Activated CD4-positive, alpha-beta T cell treated with anti-CD3 and anti-CD28 coated beads, Interleukin-2, amount 10 ng/mL, durations not matched to agents 24 days and 14 days (primary cell): ENCODE measurements around the gene NXPE4. TPM values are rescaled to one million over a fixed set of nuclear protein-coding genes. Genes with fewer than 3 reads are reported as not detected.
"Not testable (repeated sequence)": the region's sequence is repeated elsewhere in the genome, so short reads cannot be mapped to it uniquely, and the experiment has no call there.

Experiments used
- DNase-seq: peaks from one replicate; pipeline ENCODE4 v3.0.0; 2022
- H3K27ac Mint-ChIP-seq: one replicate; pipeline ENCODE4 v1.8.0; 2022; ENCODE audit warnings: mild to moderate bottlenecking, mixed read lengths
- H3K27me3 Mint-ChIP-seq: one replicate; pipeline ENCODE4 v1.8.0; 2022; ENCODE audit warnings: mixed read lengths
- H3K36me3 Mint-ChIP-seq: one replicate; pipeline ENCODE4 v1.8.0; 2022; ENCODE audit warnings: low read depth, mild to moderate bottlenecking, mixed read lengths
- H3K4me1 Mint-ChIP-seq: one replicate; pipeline ENCODE4 v1.8.0; 2021; ENCODE audit warnings: mixed read lengths
- H3K4me3 Mint-ChIP-seq: one replicate; pipeline ENCODE4 v1.8.0; 2022; ENCODE audit warnings: mild to moderate bottlenecking, moderate library complexity, mixed read lengths
- H3K9me3 Mint-ChIP-seq: one replicate; pipeline ENCODE4 v1.8.0; 2021; ENCODE audit warnings: mixed read lengths
- intact Hi-C: fragments of 100-400 bp; cut with micrococcal nuclease; formaldehyde crosslinking; loops from one replicate; pipeline ENCODE4 v1.15.1; 2023
- total RNA-seq: library from RNA; stranded (reverse); gene quantifications from 2 replicates; pipeline ENCODE4 v1.2.3, GENCODE V29; 2022

The NXPE4 gene
- total RNA-seq: not detected in 2 replicates

- H3K9me3 Mint-ChIP-seq: no peaks in the 10 kb centered on the region
- H3K36me3 Mint-ChIP-seq: no peaks in the 10 kb centered on the region
- H3K4me3 Mint-ChIP-seq: no peak within 1 kb of the TSS
- intact Hi-C loops: no loop called here
- H3K27me3 Mint-ChIP-seq: no peaks in the 10 kb centered on the region
- DNase-seq: no peak
- no peaks in the 10 kb centered on the region for H3K4me1 Mint-ChIP-seq
- no peak within 1 kb of the TSS for H3K27ac Mint-ChIP-seq
Observed at GRCh38 chr11:114595571-114595970, at the start of gene NXPE4. TSS of gene NXPE4 (minus strand) at chr11:114595786. CDS start at chr11:114594759, 1,027 bp downstream.

GRCh38 chr11:114639440-114639839 lies 43.9 kb upstream of the NXPE4 start:
- H3K9me3 Mint-ChIP-seq, intact Hi-C loops, DNase-seq, H3K27ac Mint-ChIP-seq, H3K27me3 Mint-ChIP-seq, H3K36me3 Mint-ChIP-seq, H3K4me1 Mint-ChIP-seq, H3K4me3 Mint-ChIP-seq: not testable (repeated sequence)

DNA sequence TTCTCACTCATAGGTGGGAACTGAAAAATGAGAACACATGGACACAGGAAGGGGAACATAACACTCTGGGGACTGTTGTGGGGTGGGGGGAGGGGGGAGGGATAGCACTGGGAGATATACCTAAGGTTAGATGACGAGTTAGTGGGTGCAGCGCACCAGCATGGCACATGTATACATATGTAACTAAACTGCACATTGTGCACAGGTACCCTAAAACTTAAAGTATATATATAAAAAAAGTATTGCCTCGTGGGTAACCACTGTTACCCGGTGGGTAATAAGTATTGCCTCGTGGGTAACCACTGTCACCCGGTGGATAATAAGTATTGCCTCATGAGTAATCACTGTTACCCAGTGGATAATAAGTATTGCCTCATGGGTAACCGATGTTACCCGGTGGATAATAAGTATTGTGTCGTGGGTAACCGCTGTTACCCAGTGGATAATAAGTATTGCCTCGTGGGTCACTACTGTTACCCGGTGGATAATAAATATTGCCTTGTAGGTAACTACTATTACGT lies 35.9 kb upstream of the NXPE4 start:
- H3K4me3 Mint-ChIP-seq, H3K4me1 Mint-ChIP-seq, H3K27ac Mint-ChIP-seq, H3K9me3 Mint-ChIP-seq, H3K27me3 Mint-ChIP-seq, H3K36me3 Mint-ChIP-seq, intact Hi-C loops: not testable (repeated sequence)
- peak; percentile 74 for DNase-seq

GRCh38 chr11:114625294-114625693 lies 29.7 kb upstream of the NXPE4 start:
- no peaks in the 10 kb centered on the region for H3K9me3 Mint-ChIP-seq

GRCh38 chr11:114624455-114625207 lies 29.0 kb upstream of the NXPE4 start:
- intact Hi-C loops: no loop called here
- DNase-seq: no peak
- no peaks in the 10 kb centered on the region for H3K9me3 Mint-ChIP-seq
- no peaks in the 10 kb centered on the region for H3K27me3 Mint-ChIP-seq
- no peak overlapping the region for H3K4me3 Mint-ChIP-seq
- H3K27ac Mint-ChIP-seq: no peak overlapping the region
- no peaks in the 10 kb centered on the region for H3K36me3 Mint-ChIP-seq
- H3K4me1 Mint-ChIP-seq: no peaks in the 10 kb centered on the region

More at GRCh38 chr11:114625294-114625693, 29.7 kb upstream of the NXPE4 start:
- no peaks in the 10 kb centered on the region for H3K4me1 Mint-ChIP-seq
- no peaks in the 10 kb centered on the region for H3K27me3 Mint-ChIP-seq
- H3K27ac Mint-ChIP-seq: no peak overlapping the region
- H3K36me3 Mint-ChIP-seq: no peaks in the 10 kb centered on the region
- intact Hi-C loops: no loop called here
- no peak for DNase-seq
- no peak overlapping the region for H3K4me3 Mint-ChIP-seq

DNA sequence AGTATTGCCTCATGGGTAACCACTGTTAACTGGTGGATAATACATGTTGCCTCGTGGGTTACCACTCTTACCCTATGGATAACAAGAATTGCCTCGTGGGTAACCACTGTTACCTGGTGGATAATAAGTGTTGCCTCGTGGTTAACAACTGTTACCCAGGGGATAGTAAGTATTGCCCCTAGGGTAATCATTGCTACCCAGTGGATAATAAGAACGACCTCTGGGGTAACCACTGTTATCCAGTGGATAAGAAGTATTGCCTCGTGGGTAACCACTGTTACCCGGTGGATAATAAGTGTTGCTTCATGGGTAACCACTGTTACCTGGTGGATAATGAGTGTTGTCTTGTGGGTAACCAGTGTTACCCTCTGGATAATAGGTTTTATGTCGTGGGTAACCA lies 28.1 kb upstream of the NXPE4 start:
- H3K27ac Mint-ChIP-seq: no peak overlapping the region
- H3K36me3 Mint-ChIP-seq: no peaks in the 10 kb centered on the region
- no peaks in the 10 kb centered on the region for H3K9me3 Mint-ChIP-seq
- intact Hi-C loops: no loop called here
- DNase-seq: no peak
- no peak overlapping the region for H3K4me3 Mint-ChIP-seq
- H3K4me1 Mint-ChIP-seq: no peaks in the 10 kb centered on the region
- no peaks in the 10 kb centered on the region for H3K27me3 Mint-ChIP-seq

GRCh38 chr11:114622858-114623257 lies 27.3 kb upstream of the NXPE4 start:
- H3K27ac Mint-ChIP-seq: no peak overlapping the region
- no peaks in the 10 kb centered on the region for H3K4me1 Mint-ChIP-seq
- H3K27me3 Mint-ChIP-seq: no peaks in the 10 kb centered on the region
- DNase-seq: no peak
- no peak overlapping the region for H3K4me3 Mint-ChIP-seq
- no peaks in the 10 kb centered on the region for H3K36me3 Mint-ChIP-seq
- intact Hi-C loops: no loop called here
- no peaks in the 10 kb centered on the region for H3K9me3 Mint-ChIP-seq

DNA sequence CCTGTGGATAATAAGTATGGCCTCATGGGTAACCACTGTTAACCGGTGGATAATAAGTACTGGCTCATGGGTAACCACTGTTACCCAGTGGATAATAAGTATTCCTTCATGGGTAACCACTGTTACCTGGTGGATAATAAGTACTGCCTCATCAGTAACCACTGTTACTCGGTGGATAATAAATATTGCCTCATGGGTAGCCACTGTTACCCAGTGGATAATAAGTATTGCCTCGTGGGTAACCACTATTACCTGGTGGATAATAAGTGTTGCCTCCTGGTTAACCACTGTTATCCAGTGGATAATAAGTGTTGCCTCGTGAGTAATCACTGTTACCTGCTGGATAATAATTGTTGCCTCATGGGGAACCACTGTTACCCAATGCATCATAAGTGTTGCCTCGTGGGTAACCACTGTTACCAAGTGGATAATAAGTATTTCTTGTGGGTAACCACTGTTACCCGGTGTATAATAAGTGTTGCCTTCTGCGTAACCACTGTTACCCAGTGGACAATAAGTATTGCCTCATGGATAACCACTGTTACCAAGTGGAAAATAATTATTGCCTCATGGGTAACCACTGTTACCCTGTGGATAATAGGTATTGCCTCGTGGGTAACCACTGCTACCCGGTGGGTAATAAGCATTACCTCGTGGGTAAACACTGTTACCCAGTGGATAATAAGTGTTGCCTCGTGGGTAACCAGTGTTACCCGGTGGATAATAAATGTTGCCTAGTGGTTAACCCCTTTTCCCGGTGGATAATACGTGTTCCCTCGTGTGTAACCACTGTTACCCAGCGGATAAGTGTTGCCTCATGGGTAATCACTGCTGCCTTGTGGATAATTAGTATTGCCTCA lies 26.6 kb upstream of the NXPE4 start:
- Mint-ChIP-seq H3K27me3 (no peaks in the 10 kb centered on the region), H3K4me1 (no peaks in the 10 kb centered on the region), H3K4me3 (no peak overlapping the region), H3K36me3 (no peaks in the 10 kb centered on the region), H3K9me3 (no peaks in the 10 kb centered on the region), H3K27ac (no peak overlapping the region)
- DNase-seq: no peak
- intact Hi-C loops: no loop called here

- Mint-ChIP-seq H3K27me3 (no peaks in the 10 kb centered on the region), H3K36me3 (no peaks in the 10 kb centered on the region), H3K27ac (no peak overlapping the region), H3K4me3 (no peak overlapping the region), H3K4me1 (no peaks in the 10 kb centered on the region), H3K9me3 (no peaks in the 10 kb centered on the region)
- intact Hi-C loops: no loop called here
- DNase-seq: no peak
Observed at GRCh38 chr11:114621072-114621471, 25.5 kb upstream of the NXPE4 start.

GRCh38 chr11:114619659-114620173 lies 24.1 kb upstream of the NXPE4 start:
- DNase-seq: no peak
- no peaks in the 10 kb centered on the region for H3K4me1 Mint-ChIP-seq
- no peak overlapping the region for H3K27ac Mint-ChIP-seq
- no peaks in the 10 kb centered on the region for H3K9me3 Mint-ChIP-seq
- no peak overlapping the region for H3K4me3 Mint-ChIP-seq
- no peaks in the 10 kb centered on the region for H3K27me3 Mint-ChIP-seq
- no peaks in the 10 kb centered on the region for H3K36me3 Mint-ChIP-seq
- intact Hi-C loops: no loop called here

DNA sequence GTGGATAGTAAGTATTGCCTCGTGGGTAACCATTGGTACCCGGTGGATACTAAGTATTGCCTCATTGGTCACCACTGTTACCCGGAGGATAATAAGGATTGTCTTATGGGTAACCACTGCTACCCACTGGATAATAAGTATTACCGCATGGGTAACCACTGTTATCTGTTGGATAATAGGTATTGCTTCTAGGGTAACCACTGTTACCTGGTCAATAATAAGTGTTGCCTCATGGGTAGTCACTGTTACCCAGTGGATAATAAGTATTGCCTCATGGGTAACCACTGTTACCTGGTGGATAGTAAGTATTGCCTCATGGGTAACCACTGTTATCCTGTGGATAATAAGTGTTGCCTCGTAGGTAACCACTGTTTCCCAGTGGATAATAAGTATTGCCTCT lies 22.6 kb upstream of the NXPE4 start:
- H3K4me1 Mint-ChIP-seq: no peaks in the 10 kb centered on the region
- H3K27me3 Mint-ChIP-seq: no peaks in the 10 kb centered on the region
- no peak overlapping the region for H3K4me3 Mint-ChIP-seq
- intact Hi-C loops: no loop called here
- no peaks in the 10 kb centered on the region for H3K36me3 Mint-ChIP-seq
- H3K27ac Mint-ChIP-seq: no peak overlapping the region
- no peak for DNase-seq
- no peaks in the 10 kb centered on the region for H3K9me3 Mint-ChIP-seq

DNA sequence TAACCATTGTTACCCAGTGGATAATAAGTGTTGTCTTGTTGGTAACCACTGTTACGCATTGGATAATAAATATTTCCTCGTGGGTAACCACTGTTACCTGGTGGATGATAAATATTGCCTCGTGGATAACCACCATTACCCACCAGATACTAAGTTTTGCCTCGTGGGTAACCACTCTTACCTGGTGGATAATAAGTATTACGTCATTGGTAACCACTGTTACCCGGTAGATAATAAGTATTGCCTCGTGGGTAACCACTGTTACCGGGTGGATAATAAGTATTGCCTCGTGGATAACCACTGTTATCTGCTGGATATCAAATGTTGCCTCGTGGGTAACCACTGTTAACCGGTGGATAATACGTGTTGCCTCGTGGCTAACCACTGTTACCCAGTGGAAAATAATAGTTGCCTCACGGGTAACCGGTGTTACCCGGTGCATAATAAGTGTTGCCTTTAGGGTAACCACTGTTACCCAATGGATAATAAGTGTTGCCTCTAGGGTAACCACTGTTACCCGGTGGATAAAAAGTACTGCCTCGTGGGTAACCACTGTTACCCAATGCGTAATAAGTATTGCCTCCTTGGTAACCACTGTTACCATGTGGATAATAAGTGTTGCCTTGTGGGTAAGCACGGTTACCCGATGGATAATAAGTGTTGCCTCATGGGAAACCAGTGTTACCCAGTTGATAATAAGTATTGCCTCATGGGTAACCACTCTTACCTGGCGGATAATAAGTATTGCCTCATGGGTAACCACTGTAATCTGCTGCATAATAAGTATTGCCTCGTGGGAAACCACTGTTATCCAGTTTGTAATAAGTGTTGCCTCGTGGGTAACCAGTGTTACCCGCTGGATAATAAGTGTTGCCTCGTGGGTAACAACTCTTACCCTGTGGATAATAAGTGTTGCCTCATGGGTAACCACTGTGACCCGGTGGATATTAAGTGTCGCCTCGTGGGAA lies 21.9 kb upstream of the NXPE4 start:
- intact Hi-C loops: no loop called here
- H3K27ac Mint-ChIP-seq: no peak overlapping the region
- H3K27me3 Mint-ChIP-seq: no peaks in the 10 kb centered on the region
- DNase-seq: peak; percentile 39
- no peaks in the 10 kb centered on the region for H3K36me3 Mint-ChIP-seq
- H3K4me1 Mint-ChIP-seq: no peaks in the 10 kb centered on the region
- H3K9me3 Mint-ChIP-seq: no peaks in the 10 kb centered on the region
- H3K4me3 Mint-ChIP-seq: no peak overlapping the region

DNA sequence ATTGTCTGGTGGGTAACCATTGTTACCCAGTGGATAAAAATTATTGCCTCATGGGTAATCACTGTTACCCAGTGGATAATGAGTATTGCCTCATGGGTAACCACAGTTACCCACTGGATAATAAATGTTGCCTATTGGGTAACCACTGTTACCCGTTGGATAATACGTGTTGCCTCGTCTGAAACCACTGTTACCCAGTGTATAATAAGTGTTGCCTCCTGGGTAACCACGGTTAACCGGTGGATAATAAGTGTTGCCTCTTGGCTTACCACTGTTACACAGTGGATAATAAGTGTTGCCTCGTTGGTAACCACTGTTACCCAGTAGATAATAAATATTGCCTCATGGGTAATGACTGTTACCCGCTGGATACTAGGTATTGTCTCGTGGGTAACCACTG lies 20.9 kb upstream of the NXPE4 start:
- intact Hi-C loops: no loop called here
- Mint-ChIP-seq H3K9me3 (no peaks in the 10 kb centered on the region), H3K4me1 (no peaks in the 10 kb centered on the region), H3K27ac (no peak overlapping the region), H3K4me3 (no peak overlapping the region), H3K36me3 (no peaks in the 10 kb centered on the region), H3K27me3 (no peaks in the 10 kb centered on the region)
- peak; percentile 18 for DNase-seq
